Left lobe of liver (tissue), 2 donors: ENCODE measurements around the gene SLC49A3. TPM values are rescaled to one million over a fixed set of nuclear protein-coding genes. Genes with fewer than 3 reads are reported as not detected.
"Not testable (repeated sequence)": the region's sequence is repeated elsewhere in the genome, so short reads cannot be mapped to it uniquely, and the experiment has no call there.

Experiments used
- ATAC-seq: fragments of 200-7000 bp; cut with Tn5 transposase; one replicate; pipeline ENCODE4 v1.9.1; 2020; ENCODE audit warnings: mild to moderate bottlenecking, moderate library complexity
- DNase-seq: peaks from one replicate; pipeline ENCODE4 v3.0.0-alpha.2; 2020; ENCODE audit warnings: low spot score
- total RNA-seq: library from RNA; stranded (reverse); gene quantifications from one replicate; pipeline ENCODE4 v1.2.1, GENCODE V29; 2021
- donor health status: DM: no; HTN: no; CAD: no; lungs with moderate emphysema.
- donor health status: DM: no; HTN: yes; CAD: no.

The SLC49A3 gene
- total RNA-seq, 1 donor from 2014 or later = 7.6 TPM

DNA sequence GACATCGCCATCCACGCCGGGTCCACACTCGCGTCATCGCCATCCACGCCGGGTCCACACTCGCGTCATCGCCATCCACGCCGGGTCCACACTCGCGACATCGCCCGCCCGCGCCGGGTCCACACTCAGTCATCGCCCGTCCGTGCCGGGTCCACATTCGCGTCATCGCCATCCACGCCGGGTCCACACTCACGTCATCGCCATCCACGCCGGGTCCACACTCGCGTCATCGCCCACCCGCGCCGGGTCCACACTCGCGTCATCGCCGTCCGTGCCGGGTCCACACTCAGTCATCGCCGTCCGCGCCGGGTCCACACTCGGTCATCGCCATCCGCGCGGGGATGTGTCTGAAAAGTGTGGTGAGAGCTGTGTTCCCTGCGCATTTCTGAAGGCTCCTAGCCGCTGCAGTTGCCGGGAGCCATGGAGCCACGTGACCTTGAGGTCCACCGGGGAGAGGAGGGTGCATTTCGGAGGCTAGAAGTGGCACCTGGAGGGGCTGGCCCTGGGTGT, 34.0 kb upstream of the SLC49A3 start:
- ATAC-seq (no peak), DNase-seq (no peak)

DNA sequence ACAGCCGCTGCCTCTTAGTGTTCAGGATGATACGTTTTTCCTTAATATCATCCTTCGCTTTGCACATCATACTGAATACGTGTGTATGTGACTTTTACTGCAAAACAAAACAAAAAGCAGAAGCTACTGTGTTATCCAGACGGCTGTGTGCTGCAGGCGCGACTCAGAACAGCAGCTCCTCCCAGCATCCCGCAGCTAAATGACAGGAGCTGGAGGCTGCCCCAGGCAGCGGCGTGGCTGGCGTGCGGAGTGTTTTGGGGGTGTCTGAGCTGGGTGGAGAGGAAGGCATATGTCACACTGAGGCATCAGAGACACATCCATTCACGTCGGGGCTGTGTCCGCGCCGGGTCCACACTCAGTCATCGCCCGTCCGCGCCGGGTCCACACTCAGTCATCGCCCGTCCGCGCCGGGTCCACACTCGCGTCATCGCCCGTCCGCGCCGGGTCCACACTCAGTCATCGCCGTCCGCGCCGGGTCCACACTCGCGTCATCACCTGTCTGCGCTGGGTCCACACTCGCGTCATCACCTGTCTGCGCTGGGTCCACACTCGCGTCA, 33.3 kb upstream of the SLC49A3 start:
- no peak for ATAC-seq
- DNase-seq = no peak

DNA sequence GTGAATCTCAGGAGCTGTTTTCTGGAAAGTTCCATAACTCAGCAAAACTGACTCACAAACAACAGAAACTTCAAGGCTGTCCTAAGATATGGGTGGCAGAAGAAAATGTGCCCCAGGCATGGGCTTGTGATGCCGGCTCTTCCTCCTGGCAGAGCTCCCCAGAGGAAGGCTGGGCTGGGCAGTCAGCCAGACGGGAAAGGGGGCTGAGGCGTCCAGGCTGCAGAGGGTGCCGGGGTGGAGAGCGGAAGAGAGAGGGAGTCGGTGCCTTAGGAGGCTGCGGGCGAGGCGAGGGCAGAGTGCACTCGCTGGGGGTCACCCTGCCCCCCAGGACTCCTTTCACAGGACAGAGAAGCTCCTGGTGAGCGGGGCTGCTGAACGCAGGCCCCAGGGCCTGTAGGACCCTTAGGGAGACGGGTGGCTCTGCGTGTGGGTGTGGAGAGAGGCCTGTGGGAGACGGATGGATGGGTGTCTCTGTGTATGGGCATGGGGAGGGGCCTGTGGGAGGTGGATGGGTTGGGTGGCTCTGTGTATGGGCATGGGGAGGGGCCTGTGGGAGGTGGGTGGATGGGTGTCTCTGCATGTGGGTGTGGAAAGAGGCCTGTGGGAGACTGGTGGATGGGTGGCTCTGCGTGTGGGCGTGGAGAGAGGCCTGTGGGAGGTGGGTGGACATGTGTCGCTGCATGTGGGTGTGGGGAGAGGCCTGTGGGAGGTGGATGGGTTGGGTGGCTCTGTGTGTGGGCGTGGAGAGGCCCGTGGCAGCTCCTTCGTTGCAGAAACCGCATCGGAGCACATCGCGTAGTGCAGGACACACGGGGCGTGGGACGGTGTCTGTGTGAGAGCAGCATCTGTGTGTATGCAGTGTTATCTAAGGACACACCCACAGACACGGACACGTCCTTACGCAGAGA, 32.6 kb upstream of the SLC49A3 start:
- ATAC-seq (peak; percentile 53), DNase-seq (no peak)

DNA sequence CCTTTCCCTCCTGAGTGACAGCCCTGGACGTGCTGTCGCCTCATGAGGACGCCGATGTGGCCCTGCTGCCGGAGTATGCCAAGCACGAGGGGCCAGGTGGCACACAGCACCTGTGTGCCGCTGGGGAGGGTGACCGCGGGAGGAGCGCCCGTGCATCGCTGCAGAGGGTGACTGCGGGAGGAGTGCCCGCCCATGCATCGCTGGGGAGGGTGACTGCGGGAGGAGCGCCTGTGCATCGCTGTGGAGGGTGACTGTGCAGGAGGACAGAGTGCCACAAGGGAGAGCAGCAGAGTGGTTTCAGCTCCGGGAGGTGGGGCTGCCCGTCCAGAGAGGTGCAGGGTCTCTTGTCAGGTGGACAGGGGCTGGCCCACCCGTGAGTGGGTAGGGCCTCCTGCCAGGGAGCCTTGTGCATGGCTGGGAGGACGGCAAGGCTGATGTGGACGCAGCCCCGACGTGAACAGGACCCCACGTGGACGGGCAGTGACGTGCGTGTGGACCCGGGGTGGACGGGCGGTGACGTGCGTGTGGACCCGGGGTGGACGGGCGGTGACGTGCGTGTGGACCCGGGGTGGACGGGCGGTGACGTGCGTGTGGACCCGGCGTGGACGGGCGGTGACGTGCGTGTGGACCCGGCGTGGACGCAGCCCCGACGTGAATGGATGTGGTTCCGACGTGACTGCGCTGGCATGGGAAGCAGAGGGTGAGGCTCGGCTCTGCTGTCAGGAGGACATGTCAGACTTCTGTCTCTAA, 31.3 kb upstream of the SLC49A3 start:
- no peak for ATAC-seq
- DNase-seq = no peak

DNA sequence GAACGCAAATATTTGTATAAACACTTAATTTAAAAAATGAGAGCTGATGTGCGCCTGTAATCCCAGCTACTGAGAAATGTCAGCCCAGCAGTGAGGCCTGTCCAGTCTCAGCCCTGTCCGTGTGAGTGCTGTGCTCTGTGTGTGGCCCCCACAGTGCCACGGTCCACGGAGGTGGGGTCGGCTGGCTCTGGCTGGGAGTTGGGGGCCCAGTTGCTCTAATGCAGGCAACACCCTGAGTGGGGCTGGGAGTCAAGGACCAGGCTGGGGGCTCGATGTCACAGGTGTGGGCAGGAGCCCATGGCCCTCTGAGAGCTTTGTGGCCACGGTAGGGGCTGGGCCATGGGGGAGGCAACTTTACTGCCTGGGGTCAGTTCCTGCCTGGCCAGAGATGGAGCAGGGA, 29.5 kb upstream of the SLC49A3 start:
- no peak for ATAC-seq
- DNase-seq = no peak

DNA sequence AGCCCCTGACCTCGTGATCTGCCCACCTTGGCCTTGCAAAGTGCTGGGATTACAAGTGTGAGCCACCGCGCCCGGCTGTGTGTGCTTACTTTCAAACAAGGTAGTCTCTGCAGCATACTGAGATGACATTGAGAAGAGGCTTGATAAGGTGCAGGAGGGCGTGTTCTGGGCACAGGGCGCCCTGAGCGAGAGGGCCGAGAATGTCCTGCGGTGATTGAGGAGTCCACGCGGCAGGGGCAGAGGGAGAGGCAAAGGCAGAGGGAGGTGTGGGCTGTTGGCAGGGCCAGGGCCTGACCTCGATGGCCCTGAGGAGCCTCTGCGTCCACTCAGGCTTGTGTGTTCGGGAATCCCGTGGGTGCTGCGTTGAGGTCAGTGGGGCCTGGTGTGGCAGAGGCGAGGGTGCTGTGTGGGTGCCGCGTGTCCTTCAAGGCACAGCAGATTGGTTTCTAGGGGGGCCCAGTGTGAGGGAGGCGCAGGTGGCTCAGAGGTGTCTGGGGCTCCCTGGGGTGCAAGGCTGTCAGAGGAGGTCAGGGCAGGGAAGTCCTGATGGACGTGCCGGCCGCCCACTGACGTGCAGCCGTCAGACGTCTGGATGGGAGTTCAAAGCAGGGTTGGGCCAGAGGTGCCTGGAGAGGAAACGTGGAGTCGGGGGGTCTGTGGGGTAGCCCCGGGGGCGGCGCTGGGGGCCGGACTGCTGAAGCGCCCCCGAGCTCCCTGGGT, 28.8 kb upstream of the SLC49A3 start:
- no peak for ATAC-seq
- DNase-seq = no peak

DNA sequence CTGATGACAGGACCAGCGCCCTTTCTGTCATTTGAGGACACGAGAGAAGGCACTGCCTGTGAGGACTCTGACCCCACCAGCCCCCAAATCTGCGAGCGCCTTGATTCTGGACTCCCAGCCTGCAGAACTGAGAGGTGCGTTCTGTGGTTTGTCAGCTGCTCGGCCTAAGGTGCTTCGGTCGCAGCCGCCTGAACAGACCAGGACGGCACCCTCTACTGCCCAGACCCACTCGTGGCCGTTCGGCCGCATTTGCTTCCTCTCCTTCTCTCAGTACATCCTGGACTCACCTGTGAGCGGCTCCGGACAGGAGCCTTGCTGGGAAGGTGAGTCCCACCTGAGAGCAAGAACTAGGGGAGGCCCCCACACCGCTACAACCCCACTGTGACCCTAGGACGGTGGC, 25.1 kb upstream of the SLC49A3 start:
- DNase-seq = no peak
- no peak for ATAC-seq

DNA sequence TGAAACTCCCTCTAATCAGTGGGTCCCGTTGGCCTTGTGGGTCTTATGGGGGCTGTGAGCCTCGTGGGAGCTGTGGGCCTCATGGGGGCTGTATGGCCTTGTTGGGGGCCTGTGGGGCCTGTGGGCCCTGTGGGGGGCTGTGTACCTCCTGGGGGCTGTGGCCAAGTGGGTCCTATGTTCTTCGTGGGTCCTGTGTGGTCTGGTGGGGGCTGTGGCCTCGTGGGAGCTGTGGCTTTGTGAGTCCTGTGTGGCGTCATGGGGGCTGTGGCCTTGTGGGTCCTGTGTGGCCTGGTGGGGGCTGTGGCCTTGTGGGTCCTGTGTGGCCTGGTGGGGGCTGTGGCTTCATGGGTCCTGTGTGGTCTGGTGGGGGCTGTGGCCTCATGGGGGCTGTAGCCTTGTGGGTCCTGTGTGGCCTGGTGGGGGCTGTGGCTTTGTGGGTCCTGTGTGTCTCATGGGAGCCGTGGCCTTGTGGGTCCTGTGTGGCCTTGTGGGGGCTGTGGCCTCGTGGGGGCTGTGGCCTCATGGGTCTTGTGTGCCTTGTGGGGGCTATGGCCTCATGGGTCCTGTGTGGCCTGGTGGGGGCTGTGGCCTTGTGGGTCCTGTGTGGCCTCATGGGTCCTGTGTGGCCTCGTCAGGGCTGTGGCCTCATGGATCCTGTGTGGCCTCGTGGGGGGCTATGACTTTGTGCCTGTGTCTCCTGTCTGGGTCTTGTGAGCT, 24.1 kb upstream of the SLC49A3 start:
- DNase-seq = no peak
- no peak for ATAC-seq

DNA sequence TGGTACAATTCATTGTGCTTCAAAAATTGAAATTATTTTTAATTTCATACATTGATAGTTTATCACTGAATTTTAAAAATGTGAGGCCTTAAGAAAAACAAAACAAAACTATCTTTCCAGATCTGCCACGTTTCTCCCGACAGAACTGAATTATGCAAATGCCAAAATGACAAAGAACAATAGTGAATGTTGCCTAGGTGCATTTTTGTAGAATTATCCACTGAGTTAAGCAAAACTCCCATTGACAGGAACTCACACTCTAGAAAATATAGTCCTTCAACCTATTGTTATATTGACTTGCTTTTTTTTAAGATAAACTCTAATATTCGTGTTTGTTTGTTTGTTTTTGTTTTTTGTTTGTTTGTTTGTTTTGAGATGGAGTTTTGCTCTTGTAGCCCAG, 23.1 kb upstream of the SLC49A3 start:
- ATAC-seq (no peak), DNase-seq (no peak)

DNA sequence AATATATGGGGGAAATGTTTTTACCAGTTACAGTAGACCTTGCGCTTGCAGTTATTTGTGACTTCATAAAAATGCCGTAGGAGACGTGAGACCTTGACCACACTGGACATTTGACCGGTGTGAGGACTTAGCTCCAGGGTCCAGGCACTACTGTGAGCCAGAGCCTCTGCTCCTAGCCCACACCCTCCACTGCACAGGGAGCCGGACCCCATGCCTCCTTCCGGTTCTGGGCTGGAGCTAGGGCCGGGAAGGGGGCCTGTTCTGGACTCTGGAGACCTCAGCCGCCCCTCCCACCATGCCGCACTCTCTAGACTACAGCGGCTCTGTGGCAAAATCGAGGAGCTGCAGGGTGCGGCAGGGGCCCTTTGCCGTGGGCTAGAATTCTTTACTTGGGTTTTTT, 22.0 kb upstream of the SLC49A3 start:
- no peak for DNase-seq
- peak; percentile 15 for ATAC-seq

DNA sequence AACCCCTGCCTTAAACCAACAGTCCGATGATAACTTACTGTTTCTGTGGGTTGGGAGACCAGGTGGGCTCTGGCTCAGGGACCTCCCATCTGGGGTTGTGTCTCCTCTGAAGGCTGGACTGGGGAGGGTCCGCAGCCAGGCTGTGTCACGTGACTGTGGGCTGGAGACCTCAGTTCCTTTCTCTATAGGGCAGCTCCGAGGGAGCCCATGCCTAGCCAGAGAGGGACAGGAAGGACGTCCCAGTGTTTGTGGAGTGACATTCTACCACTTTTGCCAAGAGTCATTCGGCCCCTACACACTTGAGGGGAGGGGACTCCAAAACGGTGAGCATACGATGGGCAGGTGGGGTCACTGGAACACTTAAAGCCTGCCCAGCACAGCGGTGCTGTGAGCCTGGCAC, 21.2 kb upstream of the SLC49A3 start:
- DNase-seq = no peak
- ATAC-seq = no peak

DNA sequence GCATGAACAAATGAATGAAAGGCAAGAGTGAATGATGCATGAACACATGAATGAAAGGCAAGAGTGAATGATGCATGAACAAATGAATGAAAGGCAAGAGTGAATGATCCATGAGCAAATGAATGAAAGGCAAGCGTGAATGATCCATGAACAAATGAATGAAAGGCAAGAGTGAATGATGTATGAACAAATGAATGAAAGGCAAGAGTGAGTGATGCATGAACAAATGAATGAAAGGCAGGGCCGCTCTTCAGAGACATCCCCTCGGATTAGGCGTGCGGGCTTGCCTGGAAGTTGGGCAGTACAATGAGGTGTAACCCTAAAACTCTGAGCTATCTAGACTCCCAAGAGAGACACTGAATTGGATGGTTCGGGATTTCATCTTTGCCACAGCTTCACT, 20.4 kb upstream of the SLC49A3 start:
- DNase-seq = no peak

DNA sequence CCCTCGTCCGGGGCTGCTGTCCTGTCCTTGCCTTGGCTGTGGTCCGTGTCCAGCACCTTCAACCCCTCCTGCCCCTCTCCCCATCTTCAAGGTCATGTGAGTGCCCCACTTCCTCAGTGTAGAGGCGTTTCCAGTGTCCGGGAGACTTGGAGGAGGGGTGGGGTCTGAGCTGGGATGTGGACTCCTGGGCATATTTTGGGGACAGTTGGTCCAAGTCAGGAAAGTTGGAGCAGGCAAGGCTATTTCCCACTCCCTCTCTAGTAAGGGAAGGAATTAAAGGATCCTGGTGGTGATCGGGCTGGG, 19.6 kb upstream of the SLC49A3 start:
- ATAC-seq (no peak), DNase-seq (no peak)

More for the DNA sequence above, 20.4 kb upstream of the SLC49A3 start:
- ATAC-seq = no peak

DNA sequence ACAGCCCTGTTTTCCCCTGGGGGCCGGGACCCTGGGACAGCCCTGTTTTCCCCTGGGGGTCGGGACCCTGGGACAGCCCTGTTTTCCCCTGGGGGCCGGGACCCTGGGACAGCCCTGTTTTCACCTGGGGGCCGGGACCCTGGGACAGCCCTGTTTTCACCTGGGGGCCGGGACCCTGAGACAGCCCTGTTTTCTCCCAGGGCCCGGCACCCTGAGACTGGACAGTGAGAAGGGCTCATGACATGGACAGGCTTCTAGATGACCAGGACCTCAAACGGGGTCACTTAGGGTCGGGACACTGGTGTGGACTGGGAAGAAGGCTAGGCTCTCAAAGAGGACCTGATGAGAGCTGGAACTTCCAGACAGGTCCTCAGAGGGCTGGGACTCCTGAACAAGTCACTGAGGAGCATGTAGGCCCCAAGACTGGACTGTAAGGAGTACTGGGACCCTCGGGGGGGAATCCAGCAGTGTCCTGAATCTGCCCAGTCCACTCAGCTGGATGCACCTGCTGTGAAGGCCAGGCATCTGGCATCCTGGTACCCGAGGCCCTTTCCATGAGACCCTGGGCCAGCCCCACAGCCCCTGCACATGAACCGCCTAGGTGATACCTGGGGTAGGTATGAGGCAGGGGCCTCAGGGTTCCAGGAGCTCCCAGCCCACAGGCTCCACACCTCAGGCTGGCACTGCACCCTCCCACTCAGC, 19.1 kb upstream of the SLC49A3 start:
- DNase-seq (no peak), ATAC-seq (no peak)

DNA sequence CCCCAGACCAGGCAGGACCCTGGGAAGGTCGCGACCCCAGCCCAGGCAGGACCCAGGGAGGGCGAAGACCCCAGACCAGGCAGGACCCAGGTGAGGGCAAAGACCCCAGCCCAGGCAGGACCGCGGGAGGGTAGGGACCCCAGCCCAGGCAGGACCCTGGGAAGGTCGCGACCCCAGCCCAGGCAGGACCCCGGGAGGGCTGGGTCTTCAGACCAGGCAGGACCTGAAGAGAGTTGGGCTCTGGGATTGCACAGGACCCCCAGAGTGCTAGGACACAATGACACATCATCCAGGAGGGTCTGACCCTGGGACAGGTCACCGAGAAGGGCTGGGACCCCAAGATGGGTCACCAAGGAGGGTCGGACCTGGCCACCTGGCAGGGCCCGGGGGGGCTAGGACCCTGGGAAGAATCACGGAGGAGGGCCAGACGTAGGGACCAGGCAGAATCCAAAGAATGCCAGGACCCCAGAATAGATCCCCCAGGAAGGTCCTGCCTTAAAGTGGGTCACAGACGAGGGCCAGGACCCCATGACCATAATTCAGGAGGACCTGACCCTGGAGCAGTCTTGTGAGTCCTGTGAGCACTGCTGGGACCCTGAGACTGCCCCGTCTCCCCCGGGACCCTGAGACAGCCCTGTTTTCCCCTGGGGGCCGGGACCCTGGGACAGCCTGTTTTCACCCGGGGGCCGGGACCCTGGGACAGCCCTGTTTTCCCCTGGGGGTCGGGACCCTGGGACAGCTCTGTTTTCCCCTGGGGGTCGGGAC, 18.1 kb upstream of the SLC49A3 start:
- ATAC-seq = no peak
- DNase-seq = no peak

DNA sequence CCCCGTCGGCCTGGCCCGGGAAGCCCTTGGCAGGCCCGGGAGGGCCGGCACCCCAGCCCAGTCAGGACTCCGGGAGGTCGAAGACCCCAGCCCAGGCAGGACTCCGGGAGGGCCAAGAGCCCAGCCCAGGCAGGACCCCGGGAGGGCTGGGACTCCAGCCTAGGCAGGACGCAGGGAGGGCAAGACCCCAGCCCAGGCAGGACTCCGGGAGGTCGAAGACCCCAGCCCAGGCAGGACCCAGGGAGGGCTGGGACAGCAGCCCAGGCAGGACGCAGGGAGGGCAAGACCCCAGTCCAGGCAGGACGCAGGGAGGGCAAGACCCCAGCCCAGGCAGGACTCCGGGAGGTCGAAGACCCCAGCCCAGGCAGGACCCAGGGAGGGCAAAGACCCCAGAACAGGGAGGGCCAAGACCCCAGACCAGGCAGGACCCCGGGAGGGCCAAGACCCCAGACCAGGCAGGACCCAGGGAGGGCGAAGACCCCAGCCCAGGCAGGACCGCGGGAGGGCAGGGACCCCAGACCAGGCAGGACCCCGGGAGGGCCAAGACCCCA, 17.2 kb upstream of the SLC49A3 start:
- not testable (repeated sequence) for ATAC-seq, DNase-seq

DNA sequence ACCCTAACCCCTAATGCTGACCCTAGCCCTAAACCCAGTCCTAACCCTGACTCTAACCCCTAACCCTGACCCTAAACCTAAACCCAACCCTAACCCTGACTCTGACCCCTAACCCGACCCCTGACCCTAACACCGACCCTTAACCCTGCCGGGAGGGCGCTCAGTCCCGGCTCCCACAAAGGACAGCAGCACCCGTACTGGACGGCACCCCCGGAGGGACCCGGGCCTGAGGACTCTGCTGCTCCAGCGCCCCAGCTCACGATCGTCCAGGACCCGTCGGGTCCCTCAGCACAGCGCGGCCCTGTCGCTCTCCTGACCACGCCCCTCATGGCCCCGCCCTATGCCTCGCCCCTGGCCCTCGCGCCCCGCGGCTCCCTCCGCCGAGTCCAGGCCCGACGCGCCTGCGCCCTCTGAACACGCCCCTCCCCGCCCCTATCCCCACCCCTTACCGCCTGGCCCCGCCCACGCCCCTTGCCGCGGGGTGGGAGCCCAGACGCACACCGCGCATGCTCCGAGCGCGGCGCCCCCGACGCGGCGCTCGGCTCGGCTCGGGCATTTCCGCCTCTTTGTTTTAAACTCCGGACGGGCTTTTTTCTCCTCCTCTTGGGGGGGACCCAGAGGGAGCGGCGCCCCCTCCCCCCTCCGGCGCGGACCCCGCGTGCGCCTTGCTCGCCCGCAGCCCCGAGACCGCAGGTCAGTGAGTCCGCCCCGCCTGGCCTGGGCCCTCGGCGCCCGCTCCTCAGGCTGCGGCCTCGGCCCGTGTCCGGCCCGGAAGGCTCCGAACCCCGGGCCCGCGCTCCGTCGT, 16.5 kb upstream of the SLC49A3 start, which contains the start of gene PCGF3:
PCGF3 (plus strand) TSS at position 555 of the 805 bp plus-strand sequence. CDS start 27,849 bp downstream, outside the sequence.
- peak; percentile 96 for ATAC-seq
- DNase-seq = peak; percentile 98

DNA sequence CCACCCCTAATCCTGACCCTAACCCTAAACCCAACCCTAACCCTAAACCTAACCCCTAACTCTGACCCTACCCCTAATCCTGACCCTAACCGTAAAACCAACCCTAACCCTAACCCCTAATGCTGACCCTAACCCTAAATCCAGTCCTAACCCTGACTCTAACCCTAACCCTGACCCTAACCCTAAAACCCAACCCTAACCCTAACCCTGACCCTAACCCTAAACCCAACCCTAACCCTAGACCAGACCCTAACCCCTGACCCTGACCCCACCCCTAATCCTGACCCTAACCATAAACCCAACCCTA, 16.0 kb upstream of the SLC49A3 start:
- no peak for DNase-seq
- no peak for ATAC-seq
